Fibroblast of mammary gland (primary cell): ENCODE data around the gene CNTLN.
"Not testable (repeated sequence)": the region's sequence is repeated elsewhere in the genome, so short reads cannot be mapped to it uniquely, and the experiment has no call there.

ENCODE experiments used
- DNase-seq: peaks from one replicate; pipeline ENCODE4 v3.0.0-alpha.2; 2010; ENCODE audit warnings: low read depth
- H3K4me3 ChIP-seq: 2 replicates; pipeline ENCODE4 v1.5.1; 2011; ENCODE audit warnings: low read depth, mild to moderate bottlenecking, low read length, moderate library complexity; ENCODE audit not compliant: control insufficient read depth
- TF ChIP-seq, protein P1 (sequence below): conservative IDR thresholded peaks from 2 replicates; pipeline ENCODE4 v1.5.1; 2011; ENCODE audit warnings: low read depth, low read length, inconsistent platforms; ENCODE audit not compliant: control insufficient read depth, insufficient read depth

CNTLN gene

DNA sequence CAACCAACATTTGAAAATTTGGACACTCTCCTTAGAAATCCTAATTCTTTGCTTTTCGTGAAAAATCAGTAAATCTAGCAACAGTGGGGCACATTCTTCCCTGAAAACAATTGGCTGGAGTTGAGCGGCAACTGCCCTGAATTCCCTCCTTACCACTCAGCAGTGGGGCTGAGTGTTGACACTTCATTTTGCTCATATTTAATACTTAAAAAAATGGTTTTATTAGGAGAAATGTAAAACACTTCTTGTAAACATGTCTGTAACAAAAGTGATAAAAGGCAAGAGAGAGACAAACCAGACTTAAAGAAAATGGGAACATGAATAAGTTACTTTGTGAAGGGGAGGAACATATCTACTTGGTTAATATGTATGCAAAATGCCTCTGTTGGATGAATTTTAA is 193.5 kb downstream of the CNTLN start:
- DNase-seq, result no peak
- no peak overlapping the region for H3K4me3 ChIP-seq
- TF ChIP-seq, protein P1, sequence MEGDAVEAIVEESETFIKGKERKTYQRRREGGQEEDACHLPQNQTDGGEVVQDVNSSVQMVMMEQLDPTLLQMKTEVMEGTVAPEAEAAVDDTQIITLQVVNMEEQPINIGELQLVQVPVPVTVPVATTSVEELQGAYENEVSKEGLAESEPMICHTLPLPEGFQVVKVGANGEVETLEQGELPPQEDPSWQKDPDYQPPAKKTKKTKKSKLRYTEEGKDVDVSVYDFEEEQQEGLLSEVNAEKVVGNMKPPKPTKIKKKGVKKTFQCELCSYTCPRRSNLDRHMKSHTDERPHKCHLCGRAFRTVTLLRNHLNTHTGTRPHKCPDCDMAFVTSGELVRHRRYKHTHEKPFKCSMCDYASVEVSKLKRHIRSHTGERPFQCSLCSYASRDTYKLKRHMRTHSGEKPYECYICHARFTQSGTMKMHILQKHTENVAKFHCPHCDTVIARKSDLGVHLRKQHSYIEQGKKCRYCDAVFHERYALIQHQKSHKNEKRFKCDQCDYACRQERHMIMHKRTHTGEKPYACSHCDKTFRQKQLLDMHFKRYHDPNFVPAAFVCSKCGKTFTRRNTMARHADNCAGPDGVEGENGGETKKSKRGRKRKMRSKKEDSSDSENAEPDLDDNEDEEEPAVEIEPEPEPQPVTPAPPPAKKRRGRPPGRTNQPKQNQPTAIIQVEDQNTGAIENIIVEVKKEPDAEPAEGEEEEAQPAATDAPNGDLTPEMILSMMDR, result no peak

DNA sequence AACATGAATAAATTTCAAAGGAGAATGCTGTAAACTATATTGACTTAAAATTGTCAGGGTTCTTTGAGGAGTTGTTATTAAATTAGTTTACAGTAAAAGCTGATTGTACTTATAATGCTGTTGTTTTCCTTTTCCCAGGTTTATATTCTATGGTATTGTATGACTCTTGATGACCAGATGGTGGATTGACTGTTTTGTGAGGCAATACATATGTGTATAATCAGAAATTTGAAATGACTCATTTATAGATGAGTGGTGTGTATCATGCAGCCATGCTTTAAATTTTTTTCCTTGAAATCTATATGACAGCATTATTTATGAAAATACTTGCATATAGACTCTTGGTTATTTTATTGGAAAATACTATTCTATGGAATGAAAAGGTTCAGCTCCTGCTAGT is 195.3 kb downstream of the CNTLN start:
- DNase-seq, result peak; percentile 61
- TF ChIP-seq, protein P1, result no peak
- H3K4me3 ChIP-seq, result no peak overlapping the region

DNA sequence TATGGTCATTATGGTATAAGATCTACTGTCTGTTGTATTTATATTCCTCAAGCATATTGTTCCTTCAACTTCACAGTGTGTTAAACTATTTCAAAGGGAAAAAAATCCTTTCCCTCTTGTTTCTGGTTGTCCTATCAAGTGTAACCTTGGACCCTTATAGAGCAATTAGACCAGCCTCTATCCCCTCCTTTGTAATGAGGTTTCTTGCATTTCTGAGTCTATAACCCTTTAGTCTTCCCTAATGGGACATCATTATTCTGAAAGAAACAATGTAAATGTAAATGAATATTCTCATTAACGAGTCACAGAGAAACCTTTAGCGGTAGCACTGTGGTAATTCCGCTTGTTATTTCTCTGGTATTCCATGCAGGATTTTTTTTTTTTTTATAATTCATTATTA is 197.3 kb downstream of the CNTLN start:
- TF ChIP-seq, protein P1, result no peak
- no peak overlapping the region for H3K4me3 ChIP-seq
- no peak for DNase-seq

DNA sequence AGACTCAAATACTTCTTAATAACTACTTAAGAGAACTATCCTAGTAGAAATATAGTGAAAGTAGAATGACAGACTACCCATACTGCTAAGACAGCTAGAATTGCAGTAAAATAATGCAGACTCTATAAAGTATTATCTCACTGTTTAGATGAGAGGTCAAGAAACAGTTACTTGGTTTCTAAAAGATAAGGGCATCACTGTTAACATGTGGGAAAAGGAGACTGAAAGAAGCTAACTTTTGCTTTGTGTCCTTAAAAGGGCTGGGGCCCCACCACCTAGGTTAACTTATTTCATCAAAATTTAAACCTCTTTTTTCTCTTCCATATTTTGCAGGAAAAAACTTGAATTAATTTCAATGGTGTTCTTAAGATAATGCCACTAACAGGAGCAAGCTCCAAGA is 204.3 kb downstream of the CNTLN start:
- DNase-seq, result no peak
- no peak overlapping the region for H3K4me3 ChIP-seq
- TF ChIP-seq, protein P1, result no peak

DNA sequence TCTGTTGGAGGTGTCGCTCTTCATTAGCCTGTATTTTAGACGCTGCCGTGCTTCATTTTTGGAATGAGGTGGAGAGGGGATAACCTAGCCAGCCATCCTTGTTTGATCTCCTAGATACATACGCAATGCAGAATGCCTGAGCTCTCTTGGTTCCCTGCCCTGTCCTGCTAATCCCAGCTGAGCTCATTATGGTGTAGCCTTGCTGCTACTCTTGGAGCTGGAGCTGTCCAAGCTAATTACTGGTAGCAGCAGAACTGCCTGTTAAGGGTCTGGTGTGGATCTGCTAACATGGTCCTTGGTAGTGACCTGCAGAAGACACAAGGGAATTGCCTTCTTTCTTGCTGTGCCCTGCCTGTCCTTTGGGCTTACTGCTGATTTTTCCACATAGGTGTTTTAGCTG is 207.9 kb downstream of the CNTLN start:
- no peak for DNase-seq
- TF ChIP-seq, protein P1, result no peak
- H3K4me3 ChIP-seq, result no peak overlapping the region

DNA sequence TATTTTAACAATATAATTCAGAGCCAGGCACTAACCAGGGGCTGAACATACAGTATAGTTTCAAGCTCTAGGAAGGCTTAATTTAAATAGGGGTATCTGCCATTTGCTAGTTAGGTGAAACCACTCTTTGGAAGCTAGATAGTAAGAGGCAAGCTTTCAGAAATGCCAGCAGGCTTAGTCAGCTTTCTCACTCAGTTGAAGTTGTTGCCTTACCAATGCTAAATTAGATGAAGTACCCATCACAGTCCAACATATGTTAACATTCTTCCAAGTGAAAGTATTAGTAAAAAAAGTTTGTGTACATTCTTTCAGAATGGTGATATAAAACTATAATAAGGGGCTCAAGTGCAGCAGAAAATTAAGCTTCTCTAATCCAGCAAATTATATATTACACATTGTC is 215.0 kb downstream of the CNTLN start:
- TF ChIP-seq, protein P1, result no peak
- DNase-seq, result peak; percentile 14
- H3K4me3 ChIP-seq, result no peak overlapping the region

DNA sequence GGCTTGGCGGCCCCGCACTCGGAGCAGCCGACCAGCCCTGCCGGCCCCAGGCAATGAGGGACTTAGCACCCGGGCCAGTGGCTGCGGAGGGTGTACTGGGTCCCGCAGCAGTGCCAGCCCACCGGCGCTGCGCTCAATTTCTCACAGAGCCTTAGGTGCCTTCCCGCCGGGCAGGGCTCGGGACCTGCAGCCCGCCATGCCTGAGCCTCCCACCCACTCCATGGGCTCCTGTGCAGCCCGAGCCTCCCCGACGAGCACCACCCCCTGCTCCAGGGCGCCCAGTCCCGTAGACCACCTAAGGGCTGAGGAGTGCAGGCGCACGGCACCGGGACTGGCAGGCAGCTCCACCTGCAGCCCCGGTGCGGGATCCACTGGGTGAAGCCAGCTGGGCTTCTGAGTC is 219.2 kb downstream of the CNTLN start:
- not testable (repeated sequence) for DNase-seq, H3K4me3 ChIP-seq

DNA sequence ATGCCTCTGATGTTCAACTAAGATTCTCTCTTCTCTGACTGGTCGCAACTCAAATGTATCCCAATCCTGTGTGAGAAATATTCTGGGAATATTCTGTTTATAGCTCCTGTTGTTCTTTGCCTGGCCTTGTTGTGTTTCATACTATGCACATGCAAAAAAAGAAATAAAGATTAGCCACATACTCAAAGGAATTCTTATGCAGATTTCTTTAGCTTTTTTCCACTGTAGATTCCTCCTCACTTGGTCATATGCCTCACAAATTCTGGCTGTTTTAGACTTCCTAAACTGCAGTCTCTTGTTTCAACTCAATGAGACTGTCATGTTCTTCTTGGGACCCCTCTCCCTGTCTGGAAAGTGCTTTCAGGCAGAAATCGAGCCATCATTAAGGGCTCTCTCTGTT is 226.5 kb downstream of the CNTLN start:
- TF ChIP-seq, protein P1, result no peak
- H3K4me3 ChIP-seq, result no peak overlapping the region
- DNase-seq, result no peak
